ENCODE results near the gene TTC22.

Gene TTC22

DNA sequence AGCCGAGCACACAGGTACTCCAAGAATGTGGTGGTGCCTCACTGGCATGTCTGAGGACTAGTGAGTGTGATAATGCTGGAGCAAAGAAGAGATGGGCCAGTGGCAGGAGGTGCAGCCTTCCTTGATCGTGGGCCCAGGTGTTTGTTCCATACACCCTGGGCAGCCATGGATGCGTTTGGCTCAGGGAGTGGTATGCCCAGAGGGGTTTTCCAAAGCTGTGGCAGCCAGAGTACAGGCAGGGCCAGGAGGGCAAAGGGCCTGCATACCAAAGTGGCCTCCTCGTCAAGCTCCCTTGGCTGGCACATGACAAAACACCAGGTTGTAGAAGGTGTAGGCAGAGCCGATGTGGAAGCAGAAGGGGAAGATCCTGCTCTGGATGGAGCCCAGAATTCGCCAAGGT is 55.8 kb downstream of the TTC22 start:
- DNase-seq = no peak

DNA sequence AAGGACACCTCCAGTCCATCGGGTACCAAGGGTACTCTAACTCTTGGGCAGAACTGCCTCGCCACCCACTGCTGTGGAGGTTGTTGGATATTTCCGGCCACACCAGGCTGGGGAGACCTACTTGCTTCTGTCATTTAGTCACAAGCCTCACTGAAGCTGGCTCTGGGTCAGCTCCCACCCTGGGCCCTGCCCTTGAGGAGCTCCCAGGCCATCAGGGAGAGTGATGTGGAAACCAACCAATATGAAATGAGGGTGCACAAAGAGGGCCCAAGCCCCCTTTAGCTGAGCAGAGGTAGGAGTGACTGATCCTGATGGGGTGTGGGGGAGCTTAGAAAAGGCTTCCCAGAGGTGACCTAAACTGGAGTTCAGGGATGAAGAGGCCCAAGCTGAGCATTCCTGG is 56.4 kb downstream of the TTC22 start:
- no peak for DNase-seq

DNA sequence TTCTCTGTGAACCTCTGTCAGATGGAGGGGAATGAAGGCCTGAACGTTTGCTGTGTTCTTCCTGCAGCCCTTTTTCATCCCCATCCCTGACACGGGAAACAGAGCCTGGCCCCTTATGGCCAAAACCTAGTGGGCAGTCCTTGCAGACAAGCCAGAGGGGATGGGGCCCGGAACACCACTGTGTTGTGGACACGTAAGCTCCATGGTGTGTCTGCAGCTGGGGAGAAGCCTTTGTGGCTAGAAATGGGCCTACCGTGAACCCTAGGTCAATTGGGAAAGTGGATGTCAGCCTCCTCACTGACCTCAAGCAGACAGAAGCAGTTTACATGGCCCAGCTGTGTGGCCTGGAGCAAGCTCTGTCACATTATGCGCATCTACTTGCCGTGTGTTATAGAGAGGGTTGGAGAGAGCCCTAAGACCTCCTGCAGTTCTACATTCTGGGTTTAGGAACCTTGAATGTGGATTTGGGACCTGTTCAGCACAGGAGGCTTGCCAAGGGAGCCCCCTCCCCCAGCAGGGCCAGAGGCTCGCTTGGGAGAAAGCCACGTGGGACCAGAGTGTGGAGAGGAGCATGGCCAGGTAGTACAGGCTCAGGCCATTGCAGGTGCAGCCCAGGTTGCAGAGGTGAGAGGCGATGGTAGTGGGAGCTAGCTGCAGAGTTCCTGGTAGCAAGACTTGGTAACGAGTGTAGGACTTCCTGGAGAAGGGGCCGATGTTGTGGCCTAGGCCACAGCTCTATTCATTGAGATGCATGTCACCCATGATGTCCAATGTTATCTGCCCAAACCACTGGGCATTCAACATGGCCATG is 57.5 kb downstream of the TTC22 start:
- DNase-seq = no peak

- no peak for DNase-seq
Observed at GRCh38 chr1:54742282-54742681, 58.8 kb downstream of the TTC22 start.

DNA sequence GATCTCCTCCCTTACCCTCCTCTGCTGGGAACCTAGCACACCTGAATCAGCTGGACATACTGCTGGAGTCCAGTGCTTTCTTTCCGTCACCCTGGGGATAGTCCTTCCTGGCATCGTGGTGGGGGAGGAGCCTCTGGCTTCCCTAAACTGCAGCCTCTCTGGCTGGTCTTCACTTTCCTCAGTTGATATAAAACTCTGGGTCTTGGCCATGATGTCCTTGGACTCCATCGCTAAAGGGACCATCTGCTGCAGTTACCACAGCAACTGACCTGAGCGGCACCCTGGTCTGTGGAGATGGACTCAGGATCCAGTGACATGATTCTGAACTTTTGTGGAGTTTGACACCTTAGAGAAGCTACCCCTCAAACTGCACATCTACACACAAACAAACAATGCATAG is 59.6 kb downstream of the TTC22 start:
- no peak for DNase-seq

DNA sequence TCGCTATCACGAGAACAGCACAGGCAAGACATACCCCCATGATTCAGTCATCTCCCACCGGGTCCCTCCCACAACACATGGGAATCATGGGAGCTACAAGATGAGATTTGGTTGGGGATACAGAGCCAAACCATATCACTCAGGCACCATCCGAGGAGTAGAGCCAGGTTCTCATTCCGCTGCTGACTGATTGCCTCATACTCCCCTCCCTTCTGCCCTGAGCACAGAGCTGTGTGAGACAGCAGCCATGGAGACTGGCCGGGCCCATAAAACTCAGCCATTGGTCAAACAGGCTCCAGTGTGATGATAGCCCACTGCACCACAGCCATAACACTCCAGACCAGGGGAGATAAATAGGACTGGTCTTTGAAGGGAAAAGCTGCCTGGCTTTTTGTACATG is 62.9 kb downstream of the TTC22 start:
- no peak for DNase-seq

GRCh38 chr1:54736685-54737084 is 64.4 kb downstream of the TTC22 start:
- no peak for DNase-seq

Data from KG1 (cell line).